ENCODE results near the gene WNT2. TPM values are rescaled to one million over a fixed set of nuclear protein-coding genes. Genes with fewer than 3 reads are reported as not detected.

The WNT2 gene
- total and polyA plus RNA-seq, 4 donors: 0.43 to 0.94 (median 0.70) TPM

- Histone ChIP-seq H3K27ac (ENCODE audit: low read depth, low read length) (no peak overlapping the region), H3K4me1 (ENCODE audit: control insufficient read depth, insufficient read depth, low read length) (no peaks in the 10 kb centered on the region), H3K9me3 (ENCODE audit: control insufficient read depth, insufficient read depth, low read length) (no peaks in the 10 kb centered on the region), H3K27me3 (ENCODE audit: control insufficient read depth, insufficient read depth, low read length) (no peaks in the 10 kb centered on the region), H3K36me3 (ENCODE audit: control insufficient read depth, insufficient read depth, low read length) (no peaks in the 10 kb centered on the region), H3K4me3 (ENCODE audit: low read depth, low read length) (no peak overlapping the region)
- WGBS (ENCODE audit: insufficient coverage): no CpG with 5 or more reads among the region's 1 CpG
- peak in 1 of 6 donors; percentile 6 for DNase-seq (ENCODE audit: low read depth in 4 of 6, low spot score in 6 of 6)
Observed at GRCh38 chr7:117338020-117338419, 15.2 kb upstream of the WNT2 start.

DNA sequence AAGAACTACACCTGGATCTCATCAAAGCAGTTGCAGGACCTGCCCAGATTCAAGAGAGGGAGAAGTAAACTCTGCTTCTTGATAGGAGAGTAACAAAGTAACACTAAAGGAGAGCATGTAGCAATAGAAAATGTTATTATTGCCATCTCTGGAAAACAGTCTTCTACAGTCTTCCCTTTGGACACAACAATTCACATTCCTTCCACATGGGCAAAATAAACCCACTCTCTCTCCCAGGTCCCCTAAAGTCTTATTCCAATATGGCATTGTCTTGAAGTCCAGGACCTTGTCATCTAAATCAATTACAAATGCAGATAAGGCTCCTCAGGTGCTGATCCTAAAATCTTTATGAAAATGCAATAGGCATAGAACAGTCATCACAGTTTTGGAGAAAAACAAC lies 10.3 kb upstream of the WNT2 start:
- H3K9me3 ChIP-seq (ENCODE audit: control insufficient read depth, insufficient read depth, low read length): no peaks in the 10 kb centered on the region
- H3K36me3 ChIP-seq (ENCODE audit: control insufficient read depth, insufficient read depth, low read length): no peaks in the 10 kb centered on the region
- H3K4me3 ChIP-seq (ENCODE audit: low read depth, low read length): no peak overlapping the region
- DNase-seq (ENCODE audit: low read depth in 4 of 6, low spot score in 6 of 6): no peak
- H3K4me1 ChIP-seq (ENCODE audit: control insufficient read depth, insufficient read depth, low read length): no peaks in the 10 kb centered on the region
- no peaks in the 10 kb centered on the region for H3K27me3 ChIP-seq (ENCODE audit: control insufficient read depth, insufficient read depth, low read length)
- H3K27ac ChIP-seq (ENCODE audit: low read depth, low read length): no peak overlapping the region

GRCh38 chr7:117332031-117332430 lies 9.2 kb upstream of the WNT2 start:
- Histone ChIP-seq H3K27ac (ENCODE audit: low read depth, low read length) (no peak overlapping the region), H3K27me3 (ENCODE audit: control insufficient read depth, insufficient read depth, low read length) (no peaks in the 10 kb centered on the region), H3K9me3 (ENCODE audit: control insufficient read depth, insufficient read depth, low read length) (no peaks in the 10 kb centered on the region), H3K4me1 (ENCODE audit: control insufficient read depth, insufficient read depth, low read length) (no peaks in the 10 kb centered on the region), H3K36me3 (ENCODE audit: control insufficient read depth, insufficient read depth, low read length) (no peaks in the 10 kb centered on the region), H3K4me3 (ENCODE audit: low read depth, low read length) (no peak overlapping the region)
- DNase-seq (ENCODE audit: low read depth in 4 of 6, low spot score in 6 of 6): no peak

GRCh38 chr7:117325836-117326235 lies 3.0 kb upstream of the WNT2 start:
- no peaks in the 10 kb centered on the region for H3K36me3 ChIP-seq (ENCODE audit: control insufficient read depth, insufficient read depth, low read length)
- no peak overlapping the region for H3K4me3 ChIP-seq (ENCODE audit: low read depth, low read length)
- WGBS (ENCODE audit: insufficient coverage): 100% methylated on average over 1 of the region's 1 CpG
- peaks cover 49% of the 10 kb centered on the region for H3K27me3 ChIP-seq (ENCODE audit: control insufficient read depth, insufficient read depth, low read length)
- no peaks in the 10 kb centered on the region for H3K9me3 ChIP-seq (ENCODE audit: control insufficient read depth, insufficient read depth, low read length)
- DNase-seq (ENCODE audit: low read depth in 4 of 6, low spot score in 6 of 6): no peak
- H3K27ac ChIP-seq (ENCODE audit: low read depth, low read length): no peak overlapping the region
- peaks cover 25% of the 10 kb centered on the region for H3K4me1 ChIP-seq (ENCODE audit: control insufficient read depth, insufficient read depth, low read length)

DNA sequence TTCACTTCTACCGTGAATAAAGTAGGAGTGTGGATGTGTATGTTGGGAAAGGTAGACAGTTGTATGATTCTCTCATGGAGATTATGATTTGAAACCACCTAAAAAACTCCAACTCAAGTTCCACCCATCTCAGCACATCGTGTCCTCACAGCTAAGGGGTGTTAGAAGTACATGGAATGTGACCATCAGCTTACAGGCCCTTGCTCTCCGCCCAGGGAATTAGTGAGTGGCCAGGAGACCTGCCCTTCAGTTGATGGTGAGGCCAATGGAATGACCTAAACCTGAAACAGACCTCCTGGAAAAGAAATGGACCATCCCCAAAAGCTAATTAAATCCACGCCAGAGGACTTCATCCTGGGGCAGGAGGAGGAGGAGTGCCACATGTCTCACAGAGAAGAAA lies 2.1 kb upstream of the WNT2 start:
- H3K9me3 ChIP-seq (ENCODE audit: control insufficient read depth, insufficient read depth, low read length): no peaks in the 10 kb centered on the region
- H3K4me1 ChIP-seq (ENCODE audit: control insufficient read depth, insufficient read depth, low read length): peaks cover 25% of the 10 kb centered on the region
- no peak overlapping the region for H3K27ac ChIP-seq (ENCODE audit: low read depth, low read length)
- H3K27me3 ChIP-seq (ENCODE audit: control insufficient read depth, insufficient read depth, low read length): peaks cover 54% of the 10 kb centered on the region
- peak overlapping the region; percentile 43 for H3K4me3 ChIP-seq (ENCODE audit: low read depth, low read length)
- DNase-seq (ENCODE audit: low read depth in 4 of 6, low spot score in 6 of 6): no peak
- no peaks in the 10 kb centered on the region for H3K36me3 ChIP-seq (ENCODE audit: control insufficient read depth, insufficient read depth, low read length)
- no CpG with 5 or more reads among the region's 4 CpGs for WGBS (ENCODE audit: insufficient coverage)

GRCh38 chr7:117323851-117324711 lies 1.2 kb upstream of the WNT2 start:
- no peaks in the 10 kb centered on the region for H3K36me3 ChIP-seq (ENCODE audit: control insufficient read depth, insufficient read depth, low read length)
- peak overlapping the region; percentile 43 for H3K4me3 ChIP-seq (ENCODE audit: low read depth, low read length)
- under 1% methylated on average over 59 of the region's 67 CpGs for WGBS (ENCODE audit: insufficient coverage)
- H3K27ac ChIP-seq (ENCODE audit: low read depth, low read length): no peak overlapping the region
- H3K9me3 ChIP-seq (ENCODE audit: control insufficient read depth, insufficient read depth, low read length): no peaks in the 10 kb centered on the region
- peaks cover 54% of the 10 kb centered on the region for H3K27me3 ChIP-seq (ENCODE audit: control insufficient read depth, insufficient read depth, low read length)
- peaks cover 25% of the 10 kb centered on the region for H3K4me1 ChIP-seq (ENCODE audit: control insufficient read depth, insufficient read depth, low read length)
- DNase-seq (ENCODE audit: low read depth in 4 of 6, low spot score in 6 of 6): peak in 3 of 6 donors; percentile 12 to 59 (median 54)

DNA sequence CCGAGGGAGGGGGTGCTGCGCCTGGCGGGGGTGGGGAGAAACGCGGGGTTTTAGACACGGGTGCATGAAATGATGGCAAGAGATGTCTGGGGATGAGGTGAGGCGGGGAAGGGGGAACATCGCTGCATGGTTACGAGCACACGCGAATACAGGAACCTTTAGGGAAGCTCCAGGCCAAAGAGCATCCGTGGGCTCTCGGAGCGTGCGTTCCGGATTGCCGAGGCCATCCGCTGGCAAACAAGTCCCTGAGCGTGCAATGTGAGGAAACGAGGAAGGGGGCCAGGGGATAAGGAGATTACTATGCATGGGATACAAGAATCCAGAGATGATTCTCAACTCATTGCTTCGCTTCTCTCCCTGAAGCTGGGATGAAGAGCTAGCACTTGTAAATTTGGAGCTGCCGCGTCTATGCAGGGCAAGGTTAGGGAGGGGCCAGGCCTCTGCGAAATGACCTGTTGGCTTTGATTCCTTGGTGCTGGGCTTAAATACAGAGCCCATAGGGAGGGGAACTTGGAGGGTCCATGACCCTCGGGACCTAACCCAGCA lies 520 bp upstream of the WNT2 start:
- Histone ChIP-seq H3K27me3 (ENCODE audit: control insufficient read depth, insufficient read depth, low read length) (peaks cover 54% of the 10 kb centered on the region), H3K27ac (ENCODE audit: low read depth, low read length) (no peak overlapping the region), H3K4me1 (ENCODE audit: control insufficient read depth, insufficient read depth, low read length) (peaks cover 25% of the 10 kb centered on the region), H3K36me3 (ENCODE audit: control insufficient read depth, insufficient read depth, low read length) (no peaks in the 10 kb centered on the region), H3K4me3 (ENCODE audit: low read depth, low read length) (peak overlapping the region; percentile 43), H3K9me3 (ENCODE audit: control insufficient read depth, insufficient read depth, low read length) (no peaks in the 10 kb centered on the region)
- WGBS (ENCODE audit: insufficient coverage): 0% methylated on average over 25 of the region's 25 CpGs
- peak in 3 of 6 donors; percentile 35 to 63 (median 51) for DNase-seq (ENCODE audit: low read depth in 4 of 6, low spot score in 6 of 6)

GRCh38 chr7:117320523-117320922 lies 2.3 kb downstream of the WNT2 start:
- peaks cover 49% of the 10 kb centered on the region for H3K27me3 ChIP-seq (ENCODE audit: control insufficient read depth, insufficient read depth, low read length)

DNA sequence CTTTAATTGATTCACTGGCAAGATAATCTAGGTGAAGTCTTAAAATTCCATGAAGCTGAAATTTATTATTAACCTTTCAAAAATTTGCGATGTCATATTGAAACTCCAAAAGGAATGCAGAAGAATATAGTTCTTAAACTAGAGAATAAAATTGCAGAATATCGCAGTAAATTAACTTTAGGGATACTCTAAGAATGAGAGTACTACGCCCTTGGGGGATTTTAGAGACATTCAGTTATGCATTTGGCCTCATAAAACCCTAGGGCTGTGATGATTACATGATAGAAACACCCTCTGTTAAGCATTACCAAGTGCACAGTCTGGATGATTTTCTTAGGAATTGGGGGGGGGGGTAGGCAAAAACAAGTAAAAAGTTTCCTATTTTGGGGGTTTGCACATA lies 3.7 kb downstream of the WNT2 start:
- peak in 1 of 6 donors; percentile 7 for DNase-seq (ENCODE audit: low read depth in 4 of 6, low spot score in 6 of 6)
- H3K27me3 ChIP-seq (ENCODE audit: control insufficient read depth, insufficient read depth, low read length): peaks cover 37% of the 10 kb centered on the region
- H3K4me1 ChIP-seq (ENCODE audit: control insufficient read depth, insufficient read depth, low read length): peaks cover 19% of the 10 kb centered on the region
- H3K9me3 ChIP-seq (ENCODE audit: control insufficient read depth, insufficient read depth, low read length): no peaks in the 10 kb centered on the region
- H3K27ac ChIP-seq (ENCODE audit: low read depth, low read length): no peak overlapping the region
- no peaks in the 10 kb centered on the region for H3K36me3 ChIP-seq (ENCODE audit: control insufficient read depth, insufficient read depth, low read length)
- no CpG with 5 or more reads among the region's 3 CpGs for WGBS (ENCODE audit: insufficient coverage)
- H3K4me3 ChIP-seq (ENCODE audit: low read depth, low read length): no peak overlapping the region

More at GRCh38 chr7:117320523-117320922, 2.3 kb downstream of the WNT2 start:
- H3K4me1 ChIP-seq (ENCODE audit: control insufficient read depth, insufficient read depth, low read length): peaks cover 25% of the 10 kb centered on the region
- no peak for DNase-seq (ENCODE audit: low read depth in 4 of 6, low spot score in 6 of 6)
- no peak overlapping the region for H3K4me3 ChIP-seq (ENCODE audit: low read depth, low read length)
- no peak overlapping the region for H3K27ac ChIP-seq (ENCODE audit: low read depth, low read length)
- H3K9me3 ChIP-seq (ENCODE audit: control insufficient read depth, insufficient read depth, low read length): no peaks in the 10 kb centered on the region
- 92% methylated on average over 9 of the region's 10 CpGs for WGBS (ENCODE audit: insufficient coverage)
- H3K36me3 ChIP-seq (ENCODE audit: control insufficient read depth, insufficient read depth, low read length): no peaks in the 10 kb centered on the region

- Histone ChIP-seq H3K9me3 (ENCODE audit: control insufficient read depth, insufficient read depth, low read length) (no peaks in the 10 kb centered on the region), H3K27ac (ENCODE audit: low read depth, low read length) (no peak overlapping the region), H3K36me3 (ENCODE audit: control insufficient read depth, insufficient read depth, low read length) (no peaks in the 10 kb centered on the region), H3K27me3 (ENCODE audit: control insufficient read depth, insufficient read depth, low read length) (no peaks in the 10 kb centered on the region), H3K4me1 (ENCODE audit: control insufficient read depth, insufficient read depth, low read length) (no peaks in the 10 kb centered on the region), H3K4me3 (ENCODE audit: low read depth, low read length) (no peak overlapping the region)
- no peak for DNase-seq (ENCODE audit: low read depth in 4 of 6, low spot score in 6 of 6)
Observed at GRCh38 chr7:117313582-117313981, 9.3 kb downstream of the WNT2 start.
